ENCODE measurements around the gene NFIC.

The NFIC gene

GRCh38 chr19:3455393-3455955, 89.1 kb downstream of the NFIC start:
- no peak for DNase-seq

- DNase-seq: no peak
Observed at GRCh38 chr19:3455960-3456601, 89.7 kb downstream of the NFIC start.

- DNase-seq: no peak
Observed at GRCh38 chr19:3456925-3457527, 90.6 kb downstream of the NFIC start.

- DNase-seq: peak; percentile 67
Observed at GRCh38 chr19:3457528-3458228, 91.3 kb downstream of the NFIC start.

GRCh38 chr19:3458229-3459088, 92.1 kb downstream of the NFIC start:
- peak; percentile 81 for DNase-seq

- peak; percentile 96 for DNase-seq
Observed at GRCh38 chr19:3459089-3459881, 92.9 kb downstream of the NFIC start.

- no peak for DNase-seq
Observed at GRCh38 chr19:3459965-3460582, 93.7 kb downstream of the NFIC start.

- no peak for DNase-seq
Observed at GRCh38 chr19:3462991-3463713, 96.8 kb downstream of the NFIC start.

GRCh38 chr19:3463714-3464586, 97.6 kb downstream of the NFIC start:
- DNase-seq: no peak

- no peak for DNase-seq
Observed at GRCh38 chr19:3464587-3465235, 98.3 kb downstream of the NFIC start.

- DNase-seq: no peak
Observed at GRCh38 chr19:3465552-3465951, 99.2 kb downstream of the NFIC start.

GRCh38 chr19:3466635-3467034, 100.3 kb downstream of the NFIC start:
- DNase-seq: no peak

GRCh38 chr19:3467437-3468198, 101.2 kb downstream of the NFIC start:
- no peak for DNase-seq

GRCh38 chr19:3468211-3468610, 101.8 kb downstream of the NFIC start:
- no peak for DNase-seq

- no peak for DNase-seq
Observed at GRCh38 chr19:3469638-3470499, 103.5 kb downstream of the NFIC start.

GRCh38 chr19:3470500-3471128, 104.2 kb downstream of the NFIC start:
- no peak for DNase-seq

Data from right hindlimb (tissue), 1 donor.